Panc1 (cell line): ENCODE measurements around the gene RDH5. TPM values are rescaled to one million over a fixed set of nuclear protein-coding genes. Genes with fewer than 3 reads are reported as not detected.

Experiments used
- ATAC-seq: fragments of 200-7000 bp; cut with Tn5 transposase; 2 replicates; pipeline ENCODE4 v1.9.1; 2020; ENCODE audit warnings: mild to moderate bottlenecking, moderate library complexity
- BruUV-seq: library from RNA; stranded (reverse); fragments of 400-500 nt; replicated peaks from 2 replicates; lab custom pipeline; 2021; lab: Mats Ljungman, UMichigan
- CTCF ChIA-PET: fragments of 300-600 bp; sonication (Branson Sonifier 250); formaldehyde crosslinking; loops from one replicate; lab custom pipeline; 2022; ENCODE audit warnings: antibody characterized with exemption; lab: Charles Lee
- POLR2A ChIA-PET: fragments of 300-600 bp; sonication (Branson Sonifier 250); formaldehyde crosslinking; loops from one replicate; lab custom pipeline; 2022; ENCODE audit warnings: antibody characterized with exemption; lab: Charles Lee
- DNase-seq: peaks from one replicate; pipeline ENCODE4 v3.0.0-alpha.2; 2010; ENCODE audit warnings: low read depth, low spot score
- H3K27ac ChIP-seq: 2 replicates; pipeline ENCODE4 v1.5.1; 2011; ENCODE audit warnings: mild to moderate bottlenecking, low read length, inconsistent platforms
- H3K27me3 ChIP-seq: fragments of 200-500 bp; sonication (Bioruptor generic); 2 replicates; pipeline ENCODE4 v1.6.0; 2014; ENCODE audit warnings: low read length, inconsistent platforms; ENCODE audit not compliant: control insufficient read depth, insufficient read depth
- H3K36me3 ChIP-seq: fragments of 200-500 bp; sonication (Bioruptor generic); 2 replicates; pipeline ENCODE4 v1.5.1; 2014; ENCODE audit warnings: inconsistent platforms, mild to moderate bottlenecking, low read length, moderate library complexity; ENCODE audit not compliant: control insufficient read depth, insufficient read depth
- H3K4me1 ChIP-seq: 2 replicates; pipeline ENCODE4 v1.5.1; 2011; ENCODE audit warnings: inconsistent platforms, mild to moderate bottlenecking, low read length, moderate library complexity; ENCODE audit not compliant: control insufficient read depth, insufficient read depth
- H3K4me3 ChIP-seq, 2 experiments: 2 replicates each; pipeline ENCODE4 v1.5.1; 2011 to 2012; ENCODE audit warnings: low read depth in 2 of 2, low read length in 2 of 2, mild to moderate bottlenecking in 2 of 2, inconsistent platforms in 1 of 2, moderate library complexity in 1 of 2
- H3K9me3 ChIP-seq: fragments of 200-500 bp; sonication (Bioruptor generic); 2 replicates; pipeline ENCODE4 v1.5.1; 2014; ENCODE audit warnings: low read depth, mild to moderate bottlenecking, inconsistent platforms, low read length, moderate library complexity; ENCODE audit not compliant: control insufficient read depth, insufficient read depth
- CTCF ChIP-seq: fragments of 450-650 bp; IDR thresholded peaks from 2 replicates; pipeline ENCODE4 v1.5.1; 2017; ENCODE audit warnings: mild to moderate bottlenecking
- SIN3A ChIP-seq: IDR thresholded peaks from 2 replicates; pipeline ENCODE4 v1.6.1; 2012; ENCODE audit warnings: low read depth, mild to moderate bottlenecking, low read length, moderate library complexity, borderline replicate concordance; ENCODE audit not compliant: insufficient read depth
- TCF7L2 ChIP-seq: IDR thresholded peaks from 2 replicates; pipeline ENCODE4 v1.6.1; 2011; ENCODE audit warnings: mild to moderate bottlenecking, low read depth, low read length, inconsistent platforms
- in situ Hi-C: cut with HindIII; loops from 2 replicates; pipeline ENCODE4 v1.10.0; 2016; ENCODE audit warnings: low sequenced_read_pairs, low pct_unique_long_range_greater_than_20kb
- intact Hi-C: fragments of 100-400 bp; cut with micrococcal nuclease; formaldehyde crosslinking; loops from one replicate; pipeline ENCODE4 v1.10.0; 2022; ENCODE audit not compliant: unreplicated experiment
- total RNA-seq: library from RNA; stranded (reverse); gene quantifications from one replicate; pipeline ENCODE4 v1.2.1, GENCODE V29; 2021; ENCODE audit not compliant: unreplicated experiment

Gene RDH5
- total RNA-seq, 1 experiment from 2014 or later, result 2.8 TPM

- Histone ChIP-seq H3K36me3 (no peaks in the 10 kb centered on the region), H3K4me3 (peak within 1 kb of the TSS; percentile 48 to 57), H3K4me1 (peaks cover 26% of the 10 kb centered on the region), H3K27ac (no peak within 1 kb of the TSS), H3K27me3 (no peaks in the 10 kb centered on the region), H3K9me3 (no peaks in the 10 kb centered on the region)
- TF ChIP-seq CTCF, result no peak
- TF ChIP-seq TCF7L2, result peak; percentile 74
- CTCF ChIA-PET, result no interaction called here
- peak; percentile 81 for ATAC-seq
- in situ Hi-C loops (no loop called here), intact Hi-C loops (loop anchor here (10.0 kb wide), 1 partner anchor 202 kb away; no protein-coding TSS in a partner anchor)
- no TSS peak for BruUV-seq
- DNase-seq, result no peak
- POLR2A ChIA-PET, result interaction anchor here (0.5 kb wide), 1 partner anchor 81 kb away, joined by 3 read pairs; no protein-coding TSS in a partner anchor
These were observed 22.7 kb downstream of the RDH5 start, which contains the start of gene GDF11 for GRCh38 chr12:55742719-55743405. GDF11 (plus strand) TSS chr12:55743122; CDS start chr12:55743317, 195 bp downstream.

GRCh38 chr12:55743406-55744339 lies 23.5 kb downstream of the RDH5 start:
- TF ChIP-seq SIN3A, result 0 out of 2 replicates have a peak, but pooled peaks have one; percentile 53
- no peak for TF ChIP-seq TCF7L2
- TF ChIP-seq CTCF, result peak; percentile 39; the same call in 1 of the 2 replicates
- no peaks in the 10 kb centered on the region for H3K9me3 ChIP-seq
- H3K36me3 ChIP-seq, result no peaks in the 10 kb centered on the region
- H3K4me1 ChIP-seq, result peaks cover 24% of the 10 kb centered on the region
- BruUV-seq, result TSS peak; percentile 48
- in situ Hi-C loops, result no loop called here
- ATAC-seq, result peak; percentile 80
- H3K4me3 ChIP-seq, result peak overlapping the region; percentile 48 to 57
- no peak for DNase-seq
- no peaks in the 10 kb centered on the region for H3K27me3 ChIP-seq
- POLR2A ChIA-PET, result interaction anchor here (0.5 to 0.6 kb wide), 2 partner anchors 81 to 300 kb away, joined by 3 to 10 read pairs; no protein-coding TSS in a partner anchor
- no peak overlapping the region for H3K27ac ChIP-seq
- CTCF ChIA-PET, result no interaction called here
- intact Hi-C loops, result loop anchor here (10.0 kb wide), 1 partner anchor 201 kb away; no protein-coding TSS in a partner anchor
